SH-SY5Y (cell line): ENCODE measurements around the gene HORMAD2.

Source experiments
- GATA2 ChIP-seq: IDR thresholded peaks from 2 replicates; pipeline ENCODE4 v1.6.1; 2011; ENCODE audit warnings: mild to moderate bottlenecking, low read depth, low read length
- GATA3 ChIP-seq: IDR thresholded peaks from 2 replicates; pipeline ENCODE4 v1.6.1; 2011; ENCODE audit warnings: low read depth, mild to moderate bottlenecking, low read length, moderate library complexity

DNA sequence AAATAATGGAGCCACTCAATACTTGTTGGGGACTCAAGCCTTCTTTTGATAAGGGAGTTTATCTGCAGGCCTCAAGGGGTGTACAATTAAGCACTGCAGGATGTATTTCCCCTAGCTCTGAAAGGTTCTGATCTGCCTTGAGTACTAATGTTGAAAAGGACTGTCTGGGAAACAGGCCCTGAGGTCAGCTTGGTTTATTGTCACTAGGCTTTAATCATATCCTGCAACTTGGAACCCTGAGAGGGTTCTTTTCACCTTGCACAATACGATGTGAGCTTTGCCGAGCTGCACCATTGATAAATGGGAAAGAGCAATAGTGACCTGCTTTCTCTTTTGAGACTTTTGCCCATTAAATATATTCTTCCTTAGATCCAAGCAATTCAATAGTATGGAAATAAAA is 31.6 kb upstream of the HORMAD2 start:
- TF ChIP-seq GATA3: no peak
- TF ChIP-seq GATA2: no peak
